Measurements from ENCODE around the gene RPH3AL.

DNA sequence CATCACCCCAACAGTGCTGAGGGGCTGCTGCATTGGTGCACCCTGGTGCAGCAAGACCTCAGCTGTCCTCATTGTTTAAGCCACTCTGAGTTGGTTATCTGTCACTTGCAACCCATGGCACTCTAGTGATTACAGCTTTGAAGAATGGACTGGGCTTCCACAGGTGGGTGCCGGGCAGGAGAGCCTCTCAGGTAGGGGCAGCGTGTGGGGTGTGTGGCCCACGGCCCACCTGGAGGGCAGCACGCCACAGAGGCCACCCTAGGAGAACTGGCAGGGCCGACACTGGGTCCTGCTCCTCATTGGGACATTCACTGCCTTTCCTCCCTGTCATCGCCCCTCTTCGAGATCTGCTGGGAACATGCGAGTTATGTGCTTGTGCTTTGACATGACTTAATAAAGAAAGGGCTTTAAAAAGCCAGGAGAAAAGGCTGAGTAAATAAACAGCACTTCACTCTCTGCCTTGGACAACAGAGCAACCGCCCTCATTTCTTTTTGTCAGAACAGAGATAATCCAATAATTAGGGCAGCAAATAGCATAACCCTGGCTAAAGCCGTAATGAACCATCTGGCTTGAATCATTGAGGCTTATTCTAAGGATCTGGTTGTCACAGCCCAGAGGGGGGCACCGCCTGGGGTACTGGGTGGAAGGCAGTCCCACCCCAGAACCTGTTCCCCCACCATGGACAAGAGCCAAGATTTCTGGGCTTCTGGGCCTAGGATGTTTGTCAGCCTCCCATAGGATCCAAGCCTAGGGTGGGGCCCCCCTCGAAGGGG, 174.1 kb downstream of the RPH3AL start:
- TF ChIP-seq, protein P1, sequence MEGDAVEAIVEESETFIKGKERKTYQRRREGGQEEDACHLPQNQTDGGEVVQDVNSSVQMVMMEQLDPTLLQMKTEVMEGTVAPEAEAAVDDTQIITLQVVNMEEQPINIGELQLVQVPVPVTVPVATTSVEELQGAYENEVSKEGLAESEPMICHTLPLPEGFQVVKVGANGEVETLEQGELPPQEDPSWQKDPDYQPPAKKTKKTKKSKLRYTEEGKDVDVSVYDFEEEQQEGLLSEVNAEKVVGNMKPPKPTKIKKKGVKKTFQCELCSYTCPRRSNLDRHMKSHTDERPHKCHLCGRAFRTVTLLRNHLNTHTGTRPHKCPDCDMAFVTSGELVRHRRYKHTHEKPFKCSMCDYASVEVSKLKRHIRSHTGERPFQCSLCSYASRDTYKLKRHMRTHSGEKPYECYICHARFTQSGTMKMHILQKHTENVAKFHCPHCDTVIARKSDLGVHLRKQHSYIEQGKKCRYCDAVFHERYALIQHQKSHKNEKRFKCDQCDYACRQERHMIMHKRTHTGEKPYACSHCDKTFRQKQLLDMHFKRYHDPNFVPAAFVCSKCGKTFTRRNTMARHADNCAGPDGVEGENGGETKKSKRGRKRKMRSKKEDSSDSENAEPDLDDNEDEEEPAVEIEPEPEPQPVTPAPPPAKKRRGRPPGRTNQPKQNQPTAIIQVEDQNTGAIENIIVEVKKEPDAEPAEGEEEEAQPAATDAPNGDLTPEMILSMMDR (IDR thresholded peaks at IDR 0.05 in 8 of 11, conservative IDR thresholded peaks at IDR 0.05 in 3 of 11), result no peak
- no peak for TF ChIP-seq POLR2AphosphoS5 (IDR thresholded peaks at IDR 0.05)
